Transverse colon (tissue), 4 donors: ENCODE results near the gene SSUH2. TPM values are rescaled to one million over a fixed set of nuclear protein-coding genes. Genes with fewer than 3 reads are reported as not detected.

Experiments used
- DNase-seq: peaks from one replicate; pipeline ENCODE4 v3.0.0-alpha.2; 2019
- H3K27ac ChIP-seq, 4 donors: fragments of 200-600 bp; sonication (generic); 2 replicates each; pipeline ENCODE4 v1.5.1; 2016 to 2018; ENCODE audit warnings: inconsistent platforms in 4 of 4
- H3K27me3 ChIP-seq: fragments of 200-600 bp; sonication (generic); 2 replicates; pipeline ENCODE4 v1.5.1; 2017; ENCODE audit warnings: inconsistent platforms
- H3K36me3 ChIP-seq, 4 donors: fragments of 200-600 bp; sonication (generic); 2 replicates each; pipeline ENCODE4 v1.5.1; 2017 to 2019; ENCODE audit warnings: inconsistent platforms in 4 of 4
- H3K4me1 ChIP-seq, 4 donors: fragments of 200-600 bp; sonication (generic); 2 replicates each; pipeline ENCODE4 v1.5.1; 2017 to 2020; ENCODE audit warnings: inconsistent platforms in 4 of 4
- H3K4me3 ChIP-seq, 4 donors: fragments of 200-600 bp; sonication (generic); 1 replicate in 1 of 4; 2 replicates in 3 of 4; pipeline versions ENCODE4 v1.5.1 to v1.6.1; 2017 to 2019; ENCODE audit warnings: inconsistent platforms in 4 of 4
- H3K9me3 ChIP-seq, 2 donors: fragments of 200-600 bp; sonication (generic); 2 replicates each; pipeline ENCODE4 v1.5.1; 2017 to 2019; ENCODE audit warnings: inconsistent platforms in 2 of 2
- CTCF ChIP-seq, 5 experiments: fragments of 200-600 bp in 3 of 5; fragments of 450-650 bp in 2 of 5; sonication (generic) in 3 of 5; IDR thresholded peaks; 1 replicate in 2 of 5; 2 replicates in 3 of 5; pipeline ENCODE4 v1.5.1; 2016 to 2017; ENCODE audit warnings: antibody characterized with exemption in 5 of 5, inconsistent platforms in 3 of 5, mild to moderate bottlenecking in 2 of 5, moderate library complexity in 1 of 5
- EP300 ChIP-seq: sonication (generic); formaldehyde crosslinking; IDR thresholded peaks from one replicate; pipeline ENCODE4 v1.6.1; 2017; ENCODE audit warnings: antibody characterized with exemption, low read depth
- POLR2A ChIP-seq: fragments of 450-650 bp; IDR thresholded peaks from one replicate; pipeline ENCODE4 v1.6.1; 2016; ENCODE audit warnings: antibody characterized with exemption, mild to moderate bottlenecking, moderate library complexity
- POLR2AphosphoS5 ChIP-seq, 3 donors: sonication (generic); formaldehyde crosslinking; IDR thresholded peaks; one replicate each; pipeline ENCODE4 v1.6.1; 2016; ENCODE audit warnings: antibody characterized with exemption in 3 of 3
- WGBS, 2 donors: methylation state at CpG; one replicate each; pipeline ENCODE4 v1.1.5; 2018; ENCODE audit warnings: low coverage in 1 of 2; 5-methylcytosine and 5-hydroxymethylcytosine counted together
- in situ Hi-C, 4 donors: fragments of 200-750 bp; cut with MboI; loops; one replicate each; pipeline versions ENCODE4 v1.15.0 to v1.15.1; 2017; ENCODE audit warnings: low sequenced_read_pairs in 3 of 4, low pct_ligation_motif_present in 1 of 4, low pct_unique_long_range_greater_than_20kb in 1 of 4
- intact Hi-C: fragments of 100-400 bp; cut with DNase I; formaldehyde crosslinking; loops from one replicate; pipeline ENCODE4 v1.15.1; 2023; ENCODE audit warnings: low total_unique reads
- total RNA-seq, 4 donors: library from RNA; depleted of rRNA; stranded (reverse); fragments of >200 nt; gene quantifications; one replicate each; pipeline ENCODE4 v1.1.0, GENCODE V29; 2016

Gene SSUH2
- total RNA-seq, 4 donors from 2014 or later: 2.9 to 4.1 TPM; not detected in 2

GRCh38 chr3:8618950-8619349 lies 25.6 kb downstream of the SSUH2 start:
- WGBS, 2 donors: 89% methylated on average over 4 of the region's 4 CpGs; no CpG with 5 or more reads in 1 of the 2 donors

GRCh38 chr3:8617921-8618320 lies 26.7 kb downstream of the SSUH2 start:
- no peak for DNase-seq
- no peaks in the 10 kb centered on the region for H3K9me3 ChIP-seq
- WGBS, 2 donors: 93% methylated on average over 5 of the region's 5 CpGs; no CpG with 5 or more reads in 1 of the 2 donors
- H3K36me3 ChIP-seq: no peaks in the 10 kb centered on the region
- no peaks in the 10 kb centered on the region for H3K27me3 ChIP-seq
- H3K4me1 ChIP-seq: peaks cover 0 to 3% (median 0%) of the 10 kb centered on the region in 4 donors
- no peak overlapping the region for H3K27ac ChIP-seq
- in situ Hi-C loops: loop anchor here in 1 of 4 donors (25.0 kb wide), 1 partner anchor 181 kb away; no protein-coding TSS in a partner anchor
- intact Hi-C loops: no loop called here
- TF ChIP-seq EP300 (no peak), CTCF (IDR thresholded peaks at IDR 0.05) (no peak), POLR2A (no peak), POLR2AphosphoS5 (IDR thresholded peaks at IDR 0.05) (no peak)
- H3K4me3 ChIP-seq: no peak overlapping the region

More at GRCh38 chr3:8618950-8619349, 25.6 kb downstream of the SSUH2 start:
- DNase-seq: no peak
- Histone ChIP-seq H3K4me3 (no peak overlapping the region), H3K27ac (no peak overlapping the region), H3K27me3 (no peaks in the 10 kb centered on the region), H3K36me3 (no peaks in the 10 kb centered on the region), H3K4me1 (peaks cover 0 to 8% (median 2%) of the 10 kb centered on the region in 4 donors), H3K9me3 (no peaks in the 10 kb centered on the region)
- intact Hi-C loops: no loop called here
- in situ Hi-C loops: loop anchor here in 1 of 4 donors (25.0 kb wide), 1 partner anchor 182 kb away; no protein-coding TSS in a partner anchor
- TF ChIP-seq CTCF (IDR thresholded peaks at IDR 0.05): no peak
- TF ChIP-seq POLR2A: no peak
- no peak for TF ChIP-seq EP300
- no peak for TF ChIP-seq POLR2AphosphoS5 (IDR thresholded peaks at IDR 0.05)

GRCh38 chr3:8610951-8611350 lies 33.6 kb downstream of the SSUH2 start:
- intact Hi-C loops (no loop called here), in situ Hi-C loops (loop anchor here in 1 of 4 donors (25.0 kb wide), 1 partner anchor 174 kb away; no protein-coding TSS in a partner anchor)
- 90 to 100% methylated on average over 4 to 8 of the region's 8 CpGs for WGBS, 2 donors
- Histone ChIP-seq H3K9me3 (no peaks in the 10 kb centered on the region), H3K27ac (no peak overlapping the region), H3K4me3 (no peak overlapping the region), H3K4me1 (peaks cover 0 to 3% (median 0%) of the 10 kb centered on the region in 4 donors), H3K36me3 (no peaks in the 10 kb centered on the region), H3K27me3 (no peaks in the 10 kb centered on the region)
- no peak for DNase-seq
- TF ChIP-seq POLR2AphosphoS5 (IDR thresholded peaks at IDR 0.05): no peak
- TF ChIP-seq POLR2A: no peak
- TF ChIP-seq EP300: no peak
- TF ChIP-seq CTCF (IDR thresholded peaks at IDR 0.05): no peak

- 75 to 77% methylated on average over 8 to 10 of the region's 10 CpGs for WGBS, 2 donors
- Histone ChIP-seq H3K4me1 (peaks cover 0 to 3% (median 0%) of the 10 kb centered on the region in 4 donors), H3K27ac (no peak overlapping the region), H3K4me3 (no peak overlapping the region), H3K27me3 (no peaks in the 10 kb centered on the region), H3K9me3 (no peaks in the 10 kb centered on the region), H3K36me3 (no peaks in the 10 kb centered on the region)
- no peak for DNase-seq
- intact Hi-C loops: no loop called here
- in situ Hi-C loops: loop anchor here in 1 of 4 donors (25.0 kb wide), 1 partner anchor 172 kb away; no protein-coding TSS in a partner anchor
- TF ChIP-seq CTCF (IDR thresholded peaks at IDR 0.05) (no peak), EP300 (no peak), POLR2A (no peak), POLR2AphosphoS5 (IDR thresholded peaks at IDR 0.05) (no peak)
Observed at GRCh38 chr3:8608791-8609467, 35.7 kb downstream of the SSUH2 start.
